NCI-H526 treated with DMSO at 0.1 percent for 48 hours (cell line): ENCODE results near the gene CCDC134.
"Not testable (repeated sequence)": the region's sequence is repeated elsewhere in the genome, so short reads cannot be mapped to it uniquely, and the experiment has no call there.

Experiments
- DNase-seq: peaks from one replicate; lab custom pipeline; 2025; lab: John Stamatoyannopoulos, UW

Gene CCDC134

DNA sequence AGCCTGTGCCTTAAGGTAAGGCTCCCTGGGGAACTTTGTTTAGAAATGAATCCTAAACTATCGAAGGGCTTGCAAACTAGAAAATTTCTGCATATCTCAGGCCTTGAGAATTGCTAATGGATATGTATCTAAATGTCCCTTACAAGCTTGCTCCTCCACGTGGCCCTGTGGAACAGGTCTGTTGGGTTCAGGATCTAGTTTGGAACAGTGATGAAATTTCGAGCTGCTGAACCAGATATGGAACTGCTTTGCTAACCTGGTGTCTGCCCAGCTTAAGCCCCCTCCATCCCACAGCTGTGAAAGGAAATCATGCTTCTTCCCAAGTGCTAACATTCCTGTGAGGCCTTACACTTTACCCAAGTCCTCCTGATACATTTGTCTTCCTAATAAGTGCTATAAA is 44.0 kb downstream of the CCDC134 start:
- DNase-seq, result no peak

DNA sequence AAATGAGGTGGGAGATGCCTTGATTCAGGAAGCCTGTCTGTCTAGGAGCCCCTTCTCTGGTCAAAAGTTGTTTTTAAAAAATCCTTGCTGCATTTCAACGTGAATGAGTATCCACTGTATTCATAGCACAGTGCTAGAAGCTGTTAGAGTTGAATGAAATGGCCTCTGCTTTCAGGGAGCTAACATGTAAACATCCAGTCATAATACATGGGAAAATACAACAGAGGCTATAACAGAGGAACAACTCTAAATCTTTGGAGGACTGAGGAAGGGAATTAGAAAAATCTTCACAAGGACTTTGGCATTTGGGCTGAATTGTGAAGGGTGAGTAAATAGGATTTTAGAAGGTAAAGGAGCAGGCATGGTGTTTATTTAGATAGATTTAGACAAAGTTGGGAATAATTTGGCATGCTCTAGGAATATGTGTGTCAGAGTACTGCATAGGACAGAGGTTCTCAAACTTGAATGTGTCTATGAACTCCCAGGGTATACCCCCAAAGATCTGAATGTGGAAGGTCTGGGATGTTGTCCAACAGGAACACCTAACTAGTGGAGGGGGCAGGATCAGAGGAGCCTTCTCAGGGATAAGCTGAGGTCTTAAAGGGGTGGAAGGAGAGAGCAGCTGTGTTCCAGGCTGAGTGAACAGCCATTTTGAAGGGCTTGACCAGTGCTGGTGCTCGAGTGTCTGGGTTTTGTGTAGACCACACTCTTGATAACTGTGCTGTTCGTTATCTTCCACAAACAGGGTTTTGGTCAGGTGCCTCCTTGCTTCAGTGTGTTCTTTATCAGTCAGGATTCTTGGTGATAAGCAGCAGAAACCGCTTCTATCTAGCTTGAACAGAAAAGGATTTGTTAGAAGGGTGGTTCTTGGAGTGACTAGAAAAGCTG is 45.1 kb downstream of the CCDC134 start:
- DNase-seq, result no peak

DNA sequence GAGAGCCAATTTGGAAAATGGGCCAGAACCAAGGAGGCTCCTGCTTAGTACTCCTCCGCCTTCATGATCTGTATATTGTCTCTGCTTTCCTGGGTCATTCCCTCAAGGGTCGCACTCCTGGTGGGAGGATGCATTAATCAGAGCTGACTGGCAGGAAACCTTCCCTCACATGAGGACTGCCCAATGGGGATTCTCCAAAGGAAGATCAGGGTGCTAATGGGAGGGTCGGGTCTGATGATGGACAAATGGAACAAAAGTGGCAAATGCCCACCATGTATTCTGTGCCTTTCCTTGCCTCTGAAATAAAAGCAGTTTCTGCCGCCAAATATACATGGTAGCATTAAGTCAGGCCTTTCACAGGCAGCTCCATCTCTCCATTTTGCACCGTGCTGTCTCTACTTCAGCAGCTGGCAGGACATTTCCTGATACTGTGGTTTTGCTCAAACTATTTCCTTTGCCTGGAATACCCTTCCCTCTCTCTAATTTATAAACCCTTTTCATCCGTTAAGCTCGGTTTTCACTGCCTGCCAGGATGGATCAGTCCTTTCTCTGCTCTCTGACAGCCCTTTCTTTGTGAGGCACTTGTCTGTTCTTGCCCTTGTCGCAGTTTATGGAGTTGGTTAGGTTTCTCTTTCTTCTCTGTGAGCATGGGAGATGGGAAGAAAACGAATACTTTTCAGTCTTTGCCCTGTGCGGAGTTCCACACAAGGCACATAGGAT is 45.9 kb downstream of the CCDC134 start:
- no peak for DNase-seq

DNA sequence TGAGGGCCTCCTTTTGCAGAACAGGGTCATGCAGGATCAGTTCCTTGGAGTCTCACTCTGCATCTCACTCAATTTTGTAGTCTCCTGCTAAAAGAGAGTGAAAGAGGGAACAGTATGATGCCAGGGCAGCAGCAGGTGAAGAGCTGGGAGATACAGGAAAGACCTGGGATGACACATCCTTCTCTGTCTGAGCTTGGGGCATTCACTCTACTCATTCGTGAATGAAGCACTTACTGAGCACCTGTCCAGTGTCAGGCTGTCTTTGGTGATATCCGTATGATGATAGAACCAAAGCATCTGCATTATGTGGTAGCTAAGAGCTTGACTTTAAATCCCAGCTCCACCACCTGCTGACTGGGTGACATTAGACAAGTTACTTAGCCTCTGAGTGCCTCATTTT is 46.8 kb downstream of the CCDC134 start:
- no peak for DNase-seq

DNA sequence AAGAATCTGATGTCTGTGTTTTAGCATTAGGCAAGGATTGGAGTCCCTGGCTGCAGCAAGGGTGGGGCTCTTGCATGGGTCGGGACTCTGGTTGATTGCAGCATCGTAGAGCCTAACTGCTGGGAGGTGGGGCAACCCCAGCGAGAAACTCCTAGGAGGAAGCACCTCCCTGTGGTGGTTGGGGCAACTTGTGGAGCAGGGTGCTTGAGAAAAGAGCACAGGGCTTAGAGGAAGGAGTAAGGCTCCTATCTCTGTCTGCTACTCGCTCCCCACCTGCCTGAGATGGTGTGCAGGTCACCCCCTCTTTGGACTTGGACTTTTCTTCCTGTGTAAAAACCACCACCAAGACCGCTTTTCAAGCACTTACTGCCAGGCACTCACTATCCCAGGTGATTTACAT is 48.0 kb downstream of the CCDC134 start:
- DNase-seq, result no peak

DNA sequence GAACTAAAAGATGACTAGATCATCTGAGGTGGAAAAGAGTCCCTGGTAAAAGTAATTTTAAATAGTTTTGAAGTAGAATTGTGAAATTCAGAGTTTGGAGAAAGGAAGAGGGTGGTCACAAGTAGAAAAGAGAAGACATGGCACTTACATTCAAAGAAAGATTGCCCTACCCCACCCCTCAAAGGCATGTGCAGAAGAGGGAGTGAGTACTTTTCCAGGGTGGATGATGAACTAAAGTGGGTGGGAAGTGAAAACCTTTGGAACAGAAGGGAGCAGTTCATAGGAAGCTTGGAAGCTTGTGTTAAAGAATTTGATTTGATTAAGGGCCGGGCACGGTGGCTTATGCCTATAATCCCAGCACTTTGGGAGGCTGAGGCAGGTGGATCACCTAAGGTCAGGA is 56.0 kb downstream of the CCDC134 start:
- DNase-seq, result no peak

DNA sequence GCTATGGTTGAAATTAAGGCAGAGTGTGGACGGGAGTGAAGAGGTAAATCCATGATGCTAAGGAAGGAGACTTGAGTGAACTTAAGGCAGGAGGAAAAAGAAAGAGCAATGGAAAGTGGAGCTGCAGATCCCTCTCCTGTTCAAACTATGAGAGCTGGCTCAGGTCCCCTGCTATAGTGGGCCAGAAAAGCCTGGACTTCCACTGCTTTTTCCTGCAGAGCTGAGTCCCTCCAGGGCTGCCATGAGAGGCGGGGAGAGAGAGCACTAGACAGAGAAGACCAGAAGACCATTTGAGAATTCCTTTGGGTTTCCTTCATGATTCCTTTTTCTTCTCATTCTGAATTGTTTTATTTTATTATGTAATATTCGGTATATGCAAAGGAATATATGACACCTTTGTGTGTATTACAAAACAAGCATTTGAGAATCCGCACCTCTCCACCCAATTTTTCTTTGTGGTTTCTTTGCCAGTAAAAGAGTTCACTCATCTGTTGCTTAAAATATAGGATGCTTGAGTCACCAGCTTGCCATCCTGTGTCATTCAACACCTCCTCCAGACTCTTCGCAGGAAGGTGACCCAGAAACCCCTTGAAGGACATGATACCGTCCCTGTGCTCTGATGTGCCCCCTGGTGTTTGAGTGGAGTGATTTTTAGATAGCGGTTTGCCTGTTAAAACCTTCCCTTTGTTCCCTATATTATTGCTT is 56.8 kb downstream of the CCDC134 start:
- DNase-seq, result no peak

DNA sequence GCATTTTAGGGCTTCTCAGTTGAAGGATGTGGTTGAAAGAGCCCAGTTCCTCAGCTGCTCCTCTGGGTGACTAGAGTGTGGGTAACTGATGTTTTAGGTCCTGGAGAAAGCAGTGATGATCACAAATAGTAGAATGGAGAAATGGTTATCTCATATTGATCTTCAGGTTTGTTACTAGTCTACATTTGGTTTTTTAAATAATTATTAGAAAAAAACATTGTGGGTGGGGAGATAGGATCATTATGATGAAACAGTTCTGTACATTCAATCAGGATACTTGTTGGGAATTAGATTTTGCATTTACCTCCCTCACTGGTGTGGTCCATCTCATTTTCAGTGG is 57.4 kb downstream of the CCDC134 start:
- no peak for DNase-seq

DNA sequence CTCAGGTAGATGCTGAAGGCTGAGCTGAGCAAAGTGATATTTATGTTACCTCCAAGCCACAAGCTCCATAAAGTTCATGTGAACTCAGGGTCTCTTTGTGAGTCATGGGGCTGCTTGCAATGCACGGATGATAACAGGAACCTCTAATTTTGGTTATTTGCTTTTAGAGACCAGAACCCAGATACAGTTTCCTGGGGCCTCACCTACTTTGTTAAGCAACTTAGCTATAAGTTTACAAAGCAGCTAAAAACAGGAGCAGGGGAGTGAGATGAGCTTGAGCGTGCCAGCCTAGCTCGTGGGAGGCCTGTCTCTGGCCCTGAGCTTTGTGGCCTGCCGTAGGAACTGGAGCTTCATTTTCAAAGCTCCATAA is 61.7 kb downstream of the CCDC134 start:
- DNase-seq, result no peak

DNA sequence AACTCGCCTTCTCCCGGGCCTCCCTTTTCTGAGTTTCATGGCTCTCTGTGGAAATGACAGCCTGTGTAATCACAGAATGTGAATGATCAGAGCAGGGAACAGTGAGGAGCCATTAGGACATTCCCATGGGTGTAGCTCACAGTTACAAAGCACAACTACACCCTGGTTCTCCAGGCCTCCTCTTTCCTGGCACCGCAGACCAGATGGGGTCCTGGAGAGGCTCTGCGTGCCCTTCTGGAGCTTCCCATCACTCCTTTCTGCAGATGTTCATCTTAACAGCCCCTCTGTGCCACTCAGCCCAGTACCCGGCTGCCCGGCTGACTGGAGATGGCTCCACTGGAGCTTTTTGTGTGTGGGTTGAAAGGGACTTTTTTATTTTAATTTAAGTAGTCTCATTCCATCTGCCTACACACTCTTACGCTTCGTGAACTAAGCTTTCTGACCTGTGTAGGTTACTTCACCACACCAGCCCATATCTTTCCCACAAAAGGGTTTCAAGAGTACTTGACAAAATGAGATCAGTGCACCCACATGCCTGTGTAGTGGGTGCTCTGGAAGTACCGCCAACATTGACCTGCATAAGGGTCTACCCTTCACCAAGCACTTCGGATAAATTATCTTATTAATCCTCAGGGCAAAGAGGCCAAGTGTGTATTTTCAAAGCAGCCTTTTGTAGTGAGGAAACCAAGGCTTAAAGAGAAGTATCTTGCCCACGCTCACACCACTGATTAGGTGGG is 62.2 kb downstream of the CCDC134 start:
- DNase-seq, result no peak

DNA sequence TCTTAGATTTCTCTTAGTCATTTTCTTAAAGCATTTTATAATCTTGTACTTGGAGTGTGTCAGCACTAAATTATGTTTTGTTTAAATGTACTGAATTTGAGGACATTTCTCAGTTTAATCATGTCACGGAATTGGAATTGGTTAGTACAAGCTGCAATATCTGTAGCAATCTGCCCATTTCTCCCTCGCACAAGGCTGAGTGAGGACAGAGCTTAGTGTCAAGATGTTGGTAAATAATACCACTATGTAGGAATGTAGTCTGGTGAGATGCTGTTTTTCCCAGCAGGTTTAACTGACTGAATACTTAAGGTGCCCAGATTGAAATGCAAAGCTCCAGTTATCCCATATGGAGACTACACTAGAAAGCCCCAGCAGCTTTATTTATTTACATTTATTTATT is 63.0 kb downstream of the CCDC134 start:
- no peak for DNase-seq

DNA sequence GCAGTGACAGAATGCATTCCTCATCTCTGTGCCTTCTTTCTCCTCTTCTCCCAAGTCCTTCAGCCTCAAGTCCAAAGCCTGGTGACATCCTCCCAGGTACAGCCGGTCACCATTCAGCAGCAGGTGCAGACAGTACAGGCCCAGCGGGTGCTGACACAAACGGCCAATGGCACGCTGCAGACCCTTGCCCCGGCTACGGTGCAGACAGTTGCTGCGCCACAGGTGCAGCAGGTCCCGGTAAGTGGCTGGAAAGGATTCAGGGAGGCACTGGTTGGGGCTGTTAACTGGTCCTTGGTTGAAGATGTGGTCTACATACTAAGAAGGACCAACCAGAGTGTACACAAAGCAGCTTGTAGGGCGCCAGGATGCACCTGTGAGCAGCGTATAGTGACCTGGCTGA is 68.1 kb downstream of the CCDC134 start:
- no peak for DNase-seq

DNA sequence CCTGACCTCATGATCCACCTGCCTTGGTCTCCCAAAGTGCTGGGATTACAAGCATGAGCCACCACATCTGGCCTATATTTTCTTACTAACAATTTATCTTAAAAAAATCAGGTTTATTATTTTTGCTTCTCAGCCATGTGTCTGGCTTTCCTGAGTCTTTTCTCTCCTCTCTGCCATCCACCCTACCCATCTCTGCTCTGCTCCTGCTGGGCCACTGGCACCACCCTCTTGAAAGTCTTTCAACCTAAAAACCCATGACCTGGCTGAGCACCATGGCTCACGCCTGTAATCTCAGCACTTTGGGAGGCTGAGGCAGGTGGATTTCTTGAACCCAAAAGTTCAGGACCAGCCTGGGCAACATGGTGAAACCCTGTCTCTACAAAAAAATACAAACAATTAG is 69.6 kb downstream of the CCDC134 start:
- not testable (repeated sequence) for DNase-seq

DNA sequence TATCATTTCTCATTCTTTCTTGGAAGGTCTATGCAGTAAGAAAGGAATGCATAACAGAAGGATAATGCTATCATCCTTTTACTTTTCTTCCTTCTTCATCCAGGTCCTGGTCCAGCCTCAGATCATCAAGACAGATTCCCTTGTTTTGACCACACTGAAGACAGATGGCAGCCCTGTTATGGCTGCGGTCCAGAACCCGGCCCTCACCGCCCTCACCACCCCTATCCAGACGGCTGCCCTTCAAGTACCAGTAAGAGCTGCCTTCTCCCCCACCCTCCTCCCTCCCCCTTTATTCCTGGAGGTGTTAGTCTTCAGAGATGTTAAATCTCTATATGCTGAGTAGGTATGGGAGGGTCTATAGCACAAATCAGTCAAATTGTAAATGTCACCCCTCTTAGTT is 70.3 kb downstream of the CCDC134 start:
- DNase-seq, result no peak

DNA sequence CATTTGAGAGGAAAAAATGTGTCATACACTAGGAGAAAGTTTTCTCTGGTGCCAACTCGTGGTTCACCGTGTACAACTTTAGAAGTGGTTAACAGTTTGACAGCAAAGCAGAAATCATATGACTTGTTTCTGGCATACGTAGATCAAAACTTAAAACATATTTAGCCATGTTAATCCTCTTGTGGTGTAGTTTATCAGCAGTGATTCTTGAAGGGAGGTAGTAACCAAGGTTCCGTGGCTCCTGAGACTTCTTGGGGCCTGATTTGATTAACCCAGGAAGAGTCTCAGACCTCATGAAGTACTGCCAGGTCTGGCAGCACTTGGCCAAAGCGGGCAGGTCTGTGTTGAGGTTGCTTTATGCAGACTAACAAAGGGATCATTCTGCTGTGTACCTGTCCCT is 72.9 kb downstream of the CCDC134 start:
- no peak for DNase-seq

DNA sequence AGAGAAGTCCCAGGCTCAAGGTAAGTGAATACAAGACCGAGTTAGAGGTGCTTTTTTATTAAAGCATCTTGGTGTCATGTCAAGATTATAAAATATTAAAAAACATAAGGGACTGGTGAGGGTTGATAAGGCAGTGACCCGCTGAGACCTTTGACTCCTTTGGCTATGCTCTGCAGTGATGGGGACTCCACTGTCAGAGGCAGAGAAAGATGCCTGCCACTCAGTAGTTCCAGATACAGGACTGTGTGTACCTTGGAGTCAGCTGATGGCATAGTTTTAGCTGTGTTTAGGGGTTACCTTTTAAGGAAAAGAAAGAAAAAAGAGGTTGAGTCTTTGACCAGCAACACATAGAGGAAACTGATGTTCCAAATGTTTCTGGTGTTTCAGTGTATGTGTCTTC is 73.6 kb downstream of the CCDC134 start:
- no peak for DNase-seq

DNA sequence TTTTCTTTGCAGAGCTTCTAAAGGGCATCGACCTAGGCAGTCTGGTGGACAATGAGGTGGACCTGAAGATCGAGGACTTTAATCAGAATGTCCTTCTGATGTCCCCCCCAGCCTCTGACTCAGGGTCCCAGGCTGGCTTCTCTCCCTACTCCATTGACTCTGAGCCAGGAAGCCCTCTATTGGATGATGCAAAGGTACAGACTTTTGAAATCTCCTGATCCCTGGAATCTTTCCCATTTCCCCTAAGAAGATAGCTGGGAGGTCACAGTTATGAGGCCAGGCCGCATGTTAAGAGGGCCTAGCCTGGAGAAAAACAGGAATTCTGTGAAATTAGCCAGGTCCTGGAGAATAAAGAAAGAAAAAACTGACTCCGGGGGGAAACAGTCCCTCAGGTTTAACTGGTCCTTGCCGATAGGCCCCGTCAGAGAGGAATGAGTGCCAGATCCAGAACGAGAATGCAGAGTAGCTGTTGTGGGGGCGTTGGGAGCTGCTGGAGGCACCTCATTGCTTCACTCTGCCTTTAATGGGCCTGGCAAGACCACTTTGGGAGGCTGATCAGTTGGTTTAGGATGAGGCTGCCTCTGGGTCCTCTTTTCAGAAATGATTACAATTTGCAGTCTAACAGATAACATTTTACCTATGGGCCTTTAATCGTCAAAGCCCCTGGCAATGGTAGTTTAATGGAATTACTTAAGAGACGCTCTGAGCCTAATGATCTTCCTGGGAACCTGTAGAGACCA is 75.2 kb downstream of the CCDC134 start:
- DNase-seq, result no peak
